ENCODE measurements around the gene SLC35G1. TPM values are rescaled to one million over a fixed set of nuclear protein-coding genes. Genes with fewer than 3 reads are reported as not detected.

SLC35G1 gene
- total RNA-seq, 1 experiment from 2014 or later: 4.1 TPM

GRCh38 chr10:93913706-93914105 lies 19.9 kb downstream of the SLC35G1 start:
- no peak for DNase-seq
- BruUV-seq (replicated peaks): no TSS peak

DNA sequence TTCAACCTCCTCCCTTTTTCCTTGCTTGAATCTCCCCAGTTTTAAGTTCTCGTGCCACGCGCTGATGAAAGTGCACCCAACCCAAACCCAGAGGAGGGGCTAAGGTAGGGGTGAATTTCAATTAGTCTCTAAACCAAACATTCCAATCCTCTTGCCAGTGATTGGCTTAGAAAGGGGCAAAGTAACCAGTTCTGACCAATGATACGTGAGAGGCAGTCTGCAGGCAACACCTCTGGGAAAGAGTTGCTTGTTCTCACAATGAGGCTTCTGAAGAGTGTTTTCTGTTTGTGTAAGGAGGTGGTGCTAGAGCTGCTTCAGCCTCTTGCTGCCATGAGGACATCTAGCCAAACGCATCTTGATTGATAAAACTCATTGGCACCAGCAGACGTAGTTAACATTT lies 21.8 kb downstream of the SLC35G1 start:
- CTCF ChIA-PET: interaction anchor here (1.8 kb wide), 1 partner anchor 529 kb away, joined by 8 read pairs; no protein-coding TSS in a partner anchor
- no TSS peak for BruUV-seq (replicated peaks)
- TF ChIP-seq CTCF (conservative IDR thresholded peaks at IDR 0.05) (no peak), EZH2 (IDR thresholded peaks at IDR 0.05; ENCODE audit: low read depth) (no peak)
- no peaks in the 10 kb centered on the region for H3K9me3 ChIP-seq (ENCODE audit: insufficient read depth, low read depth)
- no peak overlapping the region for H3K4me2 ChIP-seq
- H3K4me1 ChIP-seq (replicated peaks; ENCODE audit: insufficient read depth): no peaks in the 10 kb centered on the region
- no peak overlapping the region for H2AFZ ChIP-seq
- no peak for DNase-seq
- H3K27ac ChIP-seq: no peak overlapping the region
- H3K36me3 ChIP-seq (ENCODE audit: low read depth): no peaks in the 10 kb centered on the region
- H4K20me1 ChIP-seq (ENCODE audit: insufficient read depth): no peaks in the 10 kb centered on the region
- H3K9me2 ChIP-seq (ENCODE audit: insufficient read depth): no peaks in the 10 kb centered on the region
- POLR2A ChIA-PET (ENCODE audit: unreplicated experiment): no interaction called here
- intact Hi-C loops (cut with micrococcal nuclease; ENCODE audit: unreplicated experiment): loop anchor here (10.0 kb wide), 2 partner anchors 79 to 319 kb away; partner anchors contain the start of gene PLCE1
- H3K27me3 ChIP-seq (ENCODE audit: insufficient read depth, low read depth): no peaks in the 10 kb centered on the region
- H3K4me3 ChIP-seq: no peak overlapping the region
- H3K79me2 ChIP-seq (ENCODE audit: low read depth): no peaks in the 10 kb centered on the region
- H3F3A ChIP-seq (ENCODE audit: insufficient read depth, low read depth): no peaks in the 10 kb centered on the region

More at GRCh38 chr10:93913706-93914105, 19.9 kb downstream of the SLC35G1 start:
- no peaks in the 10 kb centered on the region for H4K20me1 ChIP-seq (ENCODE audit: insufficient read depth)
- H3K9me2 ChIP-seq (ENCODE audit: insufficient read depth): no peaks in the 10 kb centered on the region
- no peak overlapping the region for H3K27ac ChIP-seq
- no peaks in the 10 kb centered on the region for H3K9me3 ChIP-seq (ENCODE audit: insufficient read depth, low read depth)
- H3K27me3 ChIP-seq (ENCODE audit: insufficient read depth, low read depth): no peaks in the 10 kb centered on the region
- no peak overlapping the region for H2AFZ ChIP-seq
- no peaks in the 10 kb centered on the region for H3F3A ChIP-seq (ENCODE audit: insufficient read depth, low read depth)
- no peaks in the 10 kb centered on the region for H3K4me1 ChIP-seq (replicated peaks; ENCODE audit: insufficient read depth)
- intact Hi-C loops (cut with micrococcal nuclease; ENCODE audit: unreplicated experiment): loop anchor here (10.0 kb wide), 2 partner anchors 81 to 321 kb away; partner anchors contain the start of gene PLCE1
- ChIA-PET CTCF (no interaction called here), POLR2A (ENCODE audit: unreplicated experiment) (no interaction called here)
- no peak overlapping the region for H3K4me2 ChIP-seq
- no peaks in the 10 kb centered on the region for H3K36me3 ChIP-seq (ENCODE audit: low read depth)
- no peak overlapping the region for H3K4me3 ChIP-seq
- no peak for TF ChIP-seq EZH2 (IDR thresholded peaks at IDR 0.05; ENCODE audit: low read depth)
- no peak for TF ChIP-seq CTCF (conservative IDR thresholded peaks at IDR 0.05)
- no peaks in the 10 kb centered on the region for H3K79me2 ChIP-seq (ENCODE audit: low read depth)

DNA sequence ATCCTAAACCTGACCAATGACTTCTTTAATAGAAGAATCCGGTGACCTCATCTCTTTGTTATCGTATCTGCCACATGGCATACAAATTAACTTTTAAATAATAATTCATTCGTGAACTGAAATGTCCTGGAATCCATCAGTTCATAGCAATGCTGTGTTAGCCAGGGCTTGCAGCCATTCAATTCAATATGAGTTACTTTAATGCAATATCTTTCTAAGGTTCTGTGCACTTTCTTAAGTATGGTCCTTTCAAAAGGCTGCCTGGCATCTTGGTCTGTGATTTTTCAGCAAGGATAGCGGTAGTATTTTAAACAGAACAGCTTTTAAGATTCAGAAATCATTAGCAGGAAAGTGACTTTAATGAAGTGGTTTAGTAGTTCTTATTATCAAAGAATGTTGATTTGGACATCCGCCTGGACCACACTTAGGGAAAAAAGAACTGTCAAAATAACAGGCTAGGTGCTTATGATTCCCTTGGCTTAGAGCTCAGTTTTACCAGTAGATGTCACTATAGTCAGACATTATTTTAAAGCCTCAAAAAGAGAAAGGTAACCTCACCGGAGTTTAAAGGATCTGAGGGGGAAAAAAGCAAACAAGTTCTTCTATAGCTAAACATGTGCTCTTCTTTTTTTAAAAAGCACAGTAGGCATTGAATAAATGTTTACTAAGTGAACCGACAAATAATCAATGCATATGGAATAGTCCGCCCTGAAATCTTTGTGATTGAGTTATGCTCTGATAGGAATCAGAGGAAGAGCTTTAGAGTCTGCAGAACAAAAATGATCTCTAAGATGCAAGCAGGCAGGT lies 22.7 kb downstream of the SLC35G1 start:
- Histone ChIP-seq H3K27me3 (ENCODE audit: insufficient read depth, low read depth) (no peaks in the 10 kb centered on the region), H3K4me2 (no peak overlapping the region), H3K4me3 (no peak overlapping the region), H2AFZ (no peak overlapping the region), H3K27ac (no peak overlapping the region), H4K20me1 (ENCODE audit: insufficient read depth) (no peaks in the 10 kb centered on the region), H3K36me3 (ENCODE audit: low read depth) (no peaks in the 10 kb centered on the region), H3K9me3 (ENCODE audit: insufficient read depth, low read depth) (no peaks in the 10 kb centered on the region), H3K4me1 (replicated peaks; ENCODE audit: insufficient read depth) (no peaks in the 10 kb centered on the region), H3F3A (ENCODE audit: insufficient read depth, low read depth) (no peaks in the 10 kb centered on the region), H3K9me2 (ENCODE audit: insufficient read depth) (no peaks in the 10 kb centered on the region), H3K79me2 (ENCODE audit: low read depth) (no peaks in the 10 kb centered on the region)
- BruUV-seq (replicated peaks): no TSS peak
- ChIA-PET CTCF (interaction anchor here (0.6 to 1.8 kb wide), 9 partner anchors 33 to 528 kb away, joined by 3 to 8 read pairs (median 3); partner anchors contain the start of gene NOC3L), POLR2A (ENCODE audit: unreplicated experiment) (interaction anchor here (0.6 kb wide), 2 partner anchors 105 to 1139 kb away, joined by 5 to 7 read pairs; no protein-coding TSS in a partner anchor)
- no peak for DNase-seq
- TF ChIP-seq CTCF (conservative IDR thresholded peaks at IDR 0.05): peak; percentile 66
- TF ChIP-seq EZH2 (IDR thresholded peaks at IDR 0.05; ENCODE audit: low read depth): no peak
- intact Hi-C loops (cut with micrococcal nuclease; ENCODE audit: unreplicated experiment): loop anchor here (1.0 to 10.0 kb wide), 3 partner anchors 78 to 404 kb away; partner anchors contain the start of gene PLCE1
